Rectal smooth muscle tissue (tissue), 1 donor: ENCODE measurements around the gene BCL2L12.
A peak's percentile ranks its signal among the peaks of the same experiment; 100 is the strongest.

Experiments
- H3K27ac ChIP-seq: one replicate; pipeline ENCODE4 v1.7.0; 2013; ENCODE audit warnings: low read depth, low read length, inconsistent platforms
- H3K27me3 ChIP-seq: one replicate; pipeline ENCODE4 v1.7.0; 2013; ENCODE audit warnings: low read length; ENCODE audit not compliant: control insufficient read depth, insufficient read depth
- H3K36me3 ChIP-seq: one replicate; pipeline ENCODE4 v1.7.0; 2013; ENCODE audit warnings: low read length; ENCODE audit not compliant: control insufficient read depth, insufficient read depth
- H3K4me1 ChIP-seq: one replicate; pipeline ENCODE4 v1.7.0; 2013; ENCODE audit warnings: low read length; ENCODE audit not compliant: control insufficient read depth, insufficient read depth
- H3K4me3 ChIP-seq: one replicate; pipeline ENCODE4 v1.7.0; 2013; ENCODE audit warnings: low read length
- H3K9ac ChIP-seq: one replicate; pipeline ENCODE4 v1.7.0; 2013; ENCODE audit warnings: low read length

BCL2L12 gene

DNA sequence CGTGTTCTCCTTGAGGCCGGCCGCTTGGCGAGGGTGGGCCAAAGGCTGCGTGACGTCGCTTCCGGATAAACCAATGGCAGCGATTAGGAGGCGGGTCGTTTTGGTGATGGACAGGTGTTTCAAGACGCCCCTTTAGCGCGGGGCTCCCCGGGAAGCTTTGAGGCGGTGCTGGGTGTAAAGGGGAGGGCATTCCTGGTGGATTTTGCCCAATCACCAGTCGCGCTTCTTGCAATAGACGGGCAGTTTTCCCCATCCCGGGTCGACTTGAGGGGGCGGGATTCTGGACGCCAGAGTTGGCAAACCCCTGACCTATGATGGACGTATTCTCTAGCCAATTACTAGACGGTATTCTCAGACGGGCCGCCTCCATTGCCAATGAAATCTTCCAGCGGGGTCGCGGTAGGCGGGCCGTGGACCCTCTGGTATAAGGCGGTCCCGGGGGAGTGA is 11.1 kb downstream of the BCL2L12 start:
- Histone ChIP-seq H3K27me3 (no peaks in the 10 kb centered on the region), H3K9ac (no peak overlapping the region), H3K4me3 (peak overlapping the region; percentile 97), H3K4me1 (peaks cover 6% of the 10 kb centered on the region), H3K27ac (peak overlapping the region; percentile 98), H3K36me3 (peaks cover 1% of the 10 kb centered on the region)

DNA sequence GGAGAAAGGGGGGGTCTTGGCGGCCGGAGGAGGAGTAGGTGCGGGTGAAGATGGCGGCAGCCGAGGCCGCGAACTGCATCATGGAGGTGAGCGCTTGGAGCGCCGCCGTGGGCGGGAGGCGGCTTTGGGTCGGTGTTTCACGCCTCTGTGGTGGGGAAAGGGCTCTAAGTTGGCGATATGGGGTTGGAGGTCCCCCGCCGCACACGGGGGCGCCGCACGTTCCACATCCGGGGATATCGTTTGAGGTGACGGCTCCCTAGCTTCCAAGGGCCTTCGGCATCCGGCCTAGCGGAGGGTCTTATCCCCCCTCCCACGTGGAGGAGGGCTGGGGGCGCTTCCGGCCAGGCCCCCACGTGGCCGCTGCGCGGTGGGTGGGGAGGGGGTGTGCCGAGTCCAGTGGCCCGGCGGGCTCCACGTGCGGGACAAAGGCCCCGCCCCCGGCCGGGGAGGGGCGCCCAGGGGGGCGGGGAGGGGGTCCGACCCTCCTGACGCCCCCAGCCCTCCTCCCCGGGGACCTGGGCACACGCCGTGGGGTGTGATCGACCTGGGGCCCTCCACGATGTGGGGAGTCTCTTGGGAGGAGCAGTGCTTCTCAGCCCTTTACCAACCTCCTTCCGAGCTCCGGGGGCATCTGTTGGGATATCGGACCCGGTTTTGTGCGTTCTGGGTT is 11.6 kb downstream of the BCL2L12 start, which contains the start of gene PRMT1:
Gene PRMT1 (plus strand): TSS at position 41 of the 670 bp plus-strand sequence. CDS start 10 bp downstream, at position 51.
- Histone ChIP-seq H3K27me3 (no peaks in the 10 kb centered on the region), H3K4me3 (peak within 1 kb of the TSS; percentile 97), H3K4me1 (peaks cover 6% of the 10 kb centered on the region), H3K27ac (peak within 1 kb of the TSS; percentile 98), H3K9ac (peak within 1 kb of the TSS; percentile 92), H3K36me3 (peaks cover 7% of the 10 kb centered on the region)

DNA sequence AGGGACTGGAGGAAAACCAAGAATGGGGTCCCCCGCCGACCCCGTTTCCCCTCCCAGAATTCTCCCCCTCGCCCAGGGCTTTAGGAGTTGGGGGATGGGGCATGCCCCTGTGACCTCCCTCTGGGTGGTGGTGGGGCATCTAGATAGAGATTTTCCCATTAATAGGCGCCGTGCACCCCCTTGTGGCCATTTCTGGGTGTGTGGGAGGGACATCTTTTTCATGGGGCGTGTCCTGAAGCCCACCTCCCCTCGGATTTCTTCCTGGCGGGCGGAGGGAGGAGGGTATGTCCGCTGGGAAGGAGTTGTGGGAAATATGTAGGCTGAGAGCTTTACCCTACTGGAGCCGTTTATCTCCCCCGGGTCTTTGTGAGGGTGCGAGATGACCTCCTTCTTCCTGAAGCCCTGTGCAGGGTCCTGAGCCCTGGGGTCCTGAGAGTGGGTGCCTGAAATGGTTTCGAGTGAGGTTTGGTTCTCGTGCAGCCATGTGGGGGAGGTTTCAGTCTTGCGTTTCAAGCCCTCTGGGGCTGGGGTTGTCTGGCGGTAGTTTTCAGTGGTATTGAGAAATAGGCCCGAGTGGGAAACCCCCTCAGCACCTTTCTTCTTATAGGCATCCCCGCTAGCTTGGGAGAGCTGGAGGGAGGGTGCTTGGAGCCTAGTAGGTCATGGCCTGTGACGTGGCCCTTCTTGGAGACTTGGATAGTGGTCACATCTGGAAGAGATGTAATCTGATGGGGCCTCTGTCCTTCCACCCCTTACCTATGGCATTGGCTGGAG is 12.4 kb downstream of the BCL2L12 start:
- Histone ChIP-seq H3K4me3 (peak overlapping the region; percentile 97), H3K4me1 (peaks cover 6% of the 10 kb centered on the region), H3K27me3 (no peaks in the 10 kb centered on the region), H3K27ac (peak overlapping the region; percentile 94), H3K36me3 (peaks cover 8% of the 10 kb centered on the region), H3K9ac (peak overlapping the region; percentile 27)

DNA sequence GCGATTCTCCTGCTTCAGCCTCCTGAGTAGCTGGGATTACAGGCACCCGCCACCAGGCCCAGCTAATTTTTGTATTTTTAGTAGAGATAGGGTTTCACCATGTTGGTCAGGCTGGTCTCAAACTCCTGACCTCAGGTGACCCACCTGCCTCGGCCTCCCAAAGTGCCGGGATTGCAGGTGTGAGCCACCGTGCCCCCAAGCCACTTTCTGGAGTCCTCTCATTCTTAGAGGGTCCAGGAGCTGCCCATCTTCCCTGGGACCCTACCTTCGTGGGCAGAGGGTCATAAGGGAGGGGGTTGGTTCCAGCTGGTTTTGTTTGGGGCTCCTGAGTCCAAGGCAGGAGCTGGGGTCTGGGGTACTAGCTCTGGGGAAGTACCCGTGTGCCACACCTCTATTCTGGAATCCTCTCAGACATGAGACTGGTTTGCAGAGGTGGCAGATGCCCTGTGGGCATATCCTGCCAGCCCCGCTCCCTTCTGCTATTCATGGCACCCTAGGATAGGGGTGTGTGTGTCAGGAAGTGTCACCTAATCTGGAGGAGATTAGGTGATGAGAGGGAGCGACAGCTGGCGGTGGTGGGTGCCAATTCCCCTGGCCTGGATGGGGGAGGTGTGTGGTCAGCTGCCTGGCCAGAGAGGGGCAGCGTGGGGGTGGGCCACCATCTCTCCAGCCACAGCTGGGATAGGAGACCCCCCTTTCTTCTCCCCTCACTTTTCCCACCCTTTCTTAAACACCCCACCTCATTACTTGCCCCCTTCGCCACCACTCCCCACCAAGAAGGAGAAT is 13.4 kb downstream of the BCL2L12 start:
- Histone ChIP-seq H3K36me3 (peaks cover 16% of the 10 kb centered on the region), H3K27me3 (no peaks in the 10 kb centered on the region), H3K4me1 (peaks cover 6% of the 10 kb centered on the region), H3K27ac (no peak overlapping the region), H3K4me3 (no peak overlapping the region), H3K9ac (no peak overlapping the region)

DNA sequence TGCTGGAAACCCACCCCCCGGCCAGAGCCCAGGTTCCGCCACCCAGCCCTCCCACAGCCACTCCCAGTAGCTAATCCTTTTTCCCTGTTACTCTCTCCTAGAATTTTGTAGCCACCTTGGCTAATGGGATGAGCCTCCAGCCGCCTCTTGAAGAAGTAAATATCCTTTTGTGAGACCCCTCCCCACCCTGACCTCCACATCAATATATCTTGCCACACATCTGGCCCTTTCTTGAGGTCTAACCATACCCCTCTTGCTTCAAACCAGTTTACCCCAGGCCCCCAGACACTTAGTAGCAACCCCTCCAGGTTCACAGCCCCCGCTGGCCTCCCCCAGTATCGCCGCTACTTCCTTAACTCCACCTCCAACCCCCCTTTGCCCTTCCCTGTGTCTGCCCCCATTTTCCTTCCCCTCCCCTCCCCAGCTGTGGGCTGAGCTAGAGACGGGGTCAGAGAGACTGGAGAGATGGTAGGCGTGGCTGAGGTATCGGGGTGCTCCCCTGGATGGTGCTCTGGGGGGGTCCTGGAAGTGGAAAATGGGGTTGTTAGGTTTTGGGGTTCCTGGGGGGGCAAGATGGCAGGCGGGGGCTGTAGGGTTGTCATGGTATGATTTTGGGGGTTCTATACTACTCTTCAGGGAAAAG is 14.2 kb downstream of the BCL2L12 start:
- H3K4me1 ChIP-seq = peaks cover 6% of the 10 kb centered on the region
- H3K4me3 ChIP-seq = no peak overlapping the region
- H3K27me3 ChIP-seq = no peaks in the 10 kb centered on the region
- peaks cover 19% of the 10 kb centered on the region for H3K36me3 ChIP-seq
- no peak overlapping the region for H3K9ac ChIP-seq
- H3K27ac ChIP-seq = peak overlapping the region; percentile 27

DNA sequence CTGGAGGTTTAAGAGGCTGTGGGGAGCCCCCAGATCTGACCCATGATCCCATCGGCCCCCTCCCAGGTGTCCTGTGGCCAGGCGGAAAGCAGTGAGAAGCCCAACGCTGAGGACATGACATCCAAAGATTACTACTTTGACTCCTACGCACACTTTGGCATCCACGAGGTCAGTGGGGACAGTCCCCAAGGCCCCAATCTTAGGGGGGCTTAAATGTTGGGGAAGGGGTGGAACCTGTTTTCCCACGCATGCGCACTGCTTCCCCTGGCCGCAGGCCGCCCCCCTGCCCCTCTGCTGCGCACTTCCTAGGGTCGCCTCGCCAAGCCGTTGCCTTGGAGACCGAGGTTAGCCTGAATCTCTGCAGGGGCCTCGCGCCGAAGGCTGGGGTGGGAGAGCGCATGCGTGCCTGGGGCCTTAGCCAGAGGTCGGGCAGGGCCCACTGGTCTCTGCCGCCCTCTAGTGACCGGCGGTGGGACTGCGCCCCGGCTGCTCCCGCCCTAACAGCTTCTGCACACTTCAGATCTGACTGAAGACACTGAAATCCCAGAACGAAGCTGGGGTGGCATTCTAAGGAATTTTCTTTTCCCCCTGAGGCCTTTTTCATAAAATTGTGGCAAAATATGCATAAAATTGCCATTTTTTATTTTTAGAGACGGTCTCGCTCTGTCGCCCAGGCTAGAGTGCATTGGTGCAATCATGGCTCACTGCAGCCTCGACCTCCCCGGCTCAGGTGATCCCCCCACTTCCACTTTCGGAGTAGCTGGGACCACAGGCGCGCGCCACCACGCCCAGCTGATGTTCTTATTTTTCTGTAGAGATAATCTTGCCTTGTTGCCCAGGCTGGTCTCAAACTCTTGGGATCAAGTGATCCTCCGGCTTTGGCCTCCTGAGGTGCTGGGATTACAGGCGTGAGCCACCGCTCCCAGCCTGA is 15.0 kb downstream of the BCL2L12 start:
- Histone ChIP-seq H3K9ac (no peak overlapping the region), H3K36me3 (peaks cover 23% of the 10 kb centered on the region), H3K27me3 (no peaks in the 10 kb centered on the region), H3K27ac (peak overlapping the region; percentile 27), H3K4me1 (peaks cover 6% of the 10 kb centered on the region), H3K4me3 (peak overlapping the region; percentile 25)

DNA sequence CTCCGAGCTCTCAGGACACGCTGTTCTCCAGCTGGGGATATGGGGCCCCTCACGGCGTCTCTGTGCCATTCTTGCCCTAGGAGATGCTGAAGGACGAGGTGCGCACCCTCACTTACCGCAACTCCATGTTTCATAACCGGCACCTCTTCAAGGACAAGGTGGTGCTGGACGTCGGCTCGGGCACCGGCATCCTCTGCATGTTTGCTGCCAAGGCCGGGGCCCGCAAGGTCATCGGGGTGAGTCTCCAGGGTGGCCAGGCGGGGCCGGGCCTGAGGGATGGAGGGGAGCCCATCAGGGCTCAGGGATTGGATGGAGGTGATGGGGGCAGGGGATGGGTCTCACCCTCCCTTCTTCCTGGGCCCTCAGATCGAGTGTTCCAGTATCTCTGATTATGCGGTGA is 16.1 kb downstream of the BCL2L12 start:
- Histone ChIP-seq H3K4me1 (peaks cover 6% of the 10 kb centered on the region), H3K27me3 (no peaks in the 10 kb centered on the region), H3K36me3 (peaks cover 23% of the 10 kb centered on the region), H3K9ac (no peak overlapping the region), H3K4me3 (no peak overlapping the region), H3K27ac (no peak overlapping the region)

DNA sequence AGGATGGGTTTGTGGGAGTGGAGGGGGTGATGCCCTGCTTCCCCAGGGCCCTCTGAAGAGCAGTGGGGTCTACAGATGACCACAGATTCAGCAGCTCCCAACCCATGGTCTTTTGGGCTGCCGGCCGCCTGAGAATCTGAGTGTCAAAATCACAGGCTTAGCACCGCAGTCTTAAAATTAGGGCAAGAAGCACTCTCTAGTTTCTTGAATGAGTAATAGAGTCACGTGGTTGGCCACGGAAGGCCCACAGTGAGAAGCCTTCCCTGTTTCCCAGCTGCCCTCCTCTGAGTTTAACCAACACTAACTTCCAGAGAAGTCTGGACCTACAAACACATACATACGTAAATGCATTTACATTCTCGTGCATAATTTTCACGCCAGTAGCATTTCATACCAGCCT is 16.5 kb downstream of the BCL2L12 start:
- Histone ChIP-seq H3K36me3 (peaks cover 23% of the 10 kb centered on the region), H3K4me3 (no peak overlapping the region), H3K4me1 (peaks cover 6% of the 10 kb centered on the region), H3K27me3 (no peaks in the 10 kb centered on the region), H3K27ac (no peak overlapping the region), H3K9ac (no peak overlapping the region)

DNA sequence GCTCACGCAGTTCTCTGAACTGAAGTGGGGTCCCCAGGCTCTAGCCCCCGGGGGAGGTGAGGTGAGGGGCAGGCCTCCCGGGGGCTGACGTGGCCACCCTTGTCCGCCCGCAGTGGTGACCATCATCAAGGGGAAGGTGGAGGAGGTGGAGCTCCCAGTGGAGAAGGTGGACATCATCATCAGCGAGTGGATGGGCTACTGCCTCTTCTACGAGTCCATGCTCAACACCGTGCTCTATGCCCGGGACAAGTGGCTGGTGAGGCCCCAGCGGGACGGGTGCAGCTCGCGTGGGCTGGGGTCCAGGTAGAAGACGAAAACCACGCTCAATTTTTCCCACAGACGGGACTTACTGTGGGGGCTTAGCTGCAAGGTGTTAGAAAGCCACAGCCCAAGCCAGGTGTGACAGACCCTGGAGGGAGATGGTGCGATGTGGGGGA is 18.1 kb downstream of the BCL2L12 start:
- Histone ChIP-seq H3K36me3 (peaks cover 25% of the 10 kb centered on the region), H3K9ac (no peak overlapping the region), H3K27ac (no peak overlapping the region), H3K4me1 (peaks cover 4% of the 10 kb centered on the region), H3K27me3 (no peaks in the 10 kb centered on the region), H3K4me3 (no peak overlapping the region)

DNA sequence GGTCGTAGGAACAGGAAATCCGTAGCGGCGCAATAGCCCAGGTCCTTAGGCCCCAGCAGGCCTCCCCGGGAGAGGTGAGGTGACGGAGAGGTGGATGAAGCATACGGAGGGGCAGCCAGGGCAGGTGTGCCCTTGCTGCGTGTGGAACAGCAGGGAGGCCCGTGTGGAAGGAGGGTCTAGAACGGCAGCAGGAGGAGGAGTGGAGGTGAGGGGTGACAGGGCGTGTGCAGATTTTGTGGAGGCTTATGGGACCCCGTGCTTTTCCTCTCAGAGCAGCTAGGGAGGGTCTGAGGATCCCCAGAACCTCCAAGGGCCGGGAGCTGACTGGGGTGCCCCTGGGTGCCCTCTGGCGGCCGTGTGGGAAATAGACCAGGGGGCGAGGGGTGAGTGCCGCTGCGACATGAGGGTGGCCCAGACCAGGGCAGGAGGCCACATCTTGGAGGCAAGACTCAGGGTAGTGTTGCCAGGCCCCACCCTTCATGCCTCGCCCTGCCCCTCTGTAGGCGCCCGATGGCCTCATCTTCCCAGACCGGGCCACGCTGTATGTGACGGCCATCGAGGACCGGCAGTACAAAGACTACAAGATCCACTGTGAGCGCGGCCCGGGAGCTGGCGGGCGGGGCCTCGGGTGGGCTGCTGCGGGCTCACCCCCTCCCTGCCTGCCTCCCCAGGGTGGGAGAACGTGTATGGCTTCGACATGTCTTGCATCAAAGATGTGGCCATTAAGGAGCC is 18.7 kb downstream of the BCL2L12 start:
- Histone ChIP-seq H3K27ac (no peak overlapping the region), H3K9ac (no peak overlapping the region), H3K36me3 (peaks cover 25% of the 10 kb centered on the region), H3K4me3 (no peak overlapping the region), H3K27me3 (peaks cover under 1% of the 10 kb centered on the region), H3K4me1 (peaks cover 4% of the 10 kb centered on the region)
